ENCODE measurements around the gene REPS1.

REPS1 gene

DNA sequence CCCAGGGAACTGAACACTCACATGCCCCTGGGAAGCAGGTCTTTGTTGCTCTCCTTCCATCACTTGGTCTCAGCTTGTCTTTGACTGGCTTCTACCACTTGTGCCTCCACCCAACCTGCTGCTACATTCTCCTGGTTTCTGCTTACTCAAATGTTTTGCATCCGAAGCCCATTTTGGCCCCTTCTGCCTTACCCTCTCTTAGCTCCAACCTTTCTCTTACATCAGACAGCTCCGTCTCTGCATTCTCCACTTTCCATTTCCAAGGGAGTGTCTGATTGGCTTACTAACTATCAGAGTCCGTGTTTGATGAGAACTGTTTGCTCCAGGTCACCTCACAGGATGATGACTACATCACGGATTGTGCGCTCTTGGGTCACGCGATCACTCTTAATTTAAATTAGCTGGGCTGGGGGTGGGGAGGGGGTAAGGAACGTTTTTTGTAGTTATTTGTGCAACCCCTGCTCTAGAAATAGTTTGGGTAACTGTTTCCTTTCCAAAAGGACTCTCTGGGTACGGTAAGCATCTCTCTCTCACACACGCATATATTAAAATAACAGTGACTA lies 39.6 kb upstream of the REPS1 start (continued):
- TF ChIP-seq, protein P1, sequence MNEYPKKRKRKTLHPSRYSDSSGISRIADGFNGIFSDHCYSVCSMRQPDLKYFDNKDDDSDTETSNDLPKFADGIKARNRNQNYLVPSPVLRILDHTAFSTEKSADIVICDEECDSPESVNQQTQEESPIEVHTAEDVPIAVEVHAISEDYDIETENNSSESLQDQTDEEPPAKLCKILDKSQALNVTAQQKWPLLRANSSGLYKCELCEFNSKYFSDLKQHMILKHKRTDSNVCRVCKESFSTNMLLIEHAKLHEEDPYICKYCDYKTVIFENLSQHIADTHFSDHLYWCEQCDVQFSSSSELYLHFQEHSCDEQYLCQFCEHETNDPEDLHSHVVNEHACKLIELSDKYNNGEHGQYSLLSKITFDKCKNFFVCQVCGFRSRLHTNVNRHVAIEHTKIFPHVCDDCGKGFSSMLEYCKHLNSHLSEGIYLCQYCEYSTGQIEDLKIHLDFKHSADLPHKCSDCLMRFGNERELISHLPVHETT (tag by site-specific recombination; IDR thresholded peaks at IDR 0.05) = peak; percentile 51; the same call in 1 of the 2 replicates
- TF ChIP-seq SP2 (tag by site-specific recombination; IDR thresholded peaks at IDR 0.05) (peak; percentile 51), ZNF366 (tag by site-specific recombination; conservative IDR thresholded peaks at IDR 0.05) (peak; percentile 94), TRIM28 (IDR thresholded peaks at IDR 0.05; ENCODE audit: borderline replicate concordance, low read length) (peak; percentile 83; the same call in 1 of the 2 replicates), SP7 (tag by site-specific recombination; IDR thresholded peaks at IDR 0.05) (peak; percentile 72), ZEB2 (tag by site-specific recombination; IDR thresholded peaks at IDR 0.05) (peak; percentile 75), PRDM1 (tag by site-specific recombination; IDR thresholded peaks at IDR 0.05) (peak; percentile 97), ZBTB17 (tag by site-specific recombination; IDR thresholded peaks at IDR 0.05) (peak; percentile 100), ZNF302 (tag by site-specific recombination; IDR thresholded peaks at IDR 0.05; ENCODE audit: low read depth) (no peak), ZNF24 (tag by site-specific recombination; IDR thresholded peaks at IDR 0.05) (peak; percentile 83; the same call in 1 of the 2 replicates), ZNF664 (tag by site-specific recombination; IDR thresholded peaks at IDR 0.05) (peak; percentile 75), ZXDB (tag by site-specific recombination; IDR thresholded peaks at IDR 0.05) (no peak; the same call in none of the 2 replicates), ZFHX2 (tag by site-specific recombination; conservative IDR thresholded peaks at IDR 0.05) (0 out of 2 replicates have a peak, but pooled peaks have one; percentile 13), ZNF19 (tag by site-specific recombination; IDR thresholded peaks at IDR 0.05; ENCODE audit: low read depth) (no peak), ZNF558 (tag by site-specific recombination; IDR thresholded peaks at IDR 0.05) (peak; percentile 19; the same call in 1 of the 2 replicates), KLF10 (tag by site-specific recombination; IDR thresholded peaks at IDR 0.05) (peak; percentile 34; the same call in 1 of the 2 replicates)
- TF ChIP-seq, protein P2, sequence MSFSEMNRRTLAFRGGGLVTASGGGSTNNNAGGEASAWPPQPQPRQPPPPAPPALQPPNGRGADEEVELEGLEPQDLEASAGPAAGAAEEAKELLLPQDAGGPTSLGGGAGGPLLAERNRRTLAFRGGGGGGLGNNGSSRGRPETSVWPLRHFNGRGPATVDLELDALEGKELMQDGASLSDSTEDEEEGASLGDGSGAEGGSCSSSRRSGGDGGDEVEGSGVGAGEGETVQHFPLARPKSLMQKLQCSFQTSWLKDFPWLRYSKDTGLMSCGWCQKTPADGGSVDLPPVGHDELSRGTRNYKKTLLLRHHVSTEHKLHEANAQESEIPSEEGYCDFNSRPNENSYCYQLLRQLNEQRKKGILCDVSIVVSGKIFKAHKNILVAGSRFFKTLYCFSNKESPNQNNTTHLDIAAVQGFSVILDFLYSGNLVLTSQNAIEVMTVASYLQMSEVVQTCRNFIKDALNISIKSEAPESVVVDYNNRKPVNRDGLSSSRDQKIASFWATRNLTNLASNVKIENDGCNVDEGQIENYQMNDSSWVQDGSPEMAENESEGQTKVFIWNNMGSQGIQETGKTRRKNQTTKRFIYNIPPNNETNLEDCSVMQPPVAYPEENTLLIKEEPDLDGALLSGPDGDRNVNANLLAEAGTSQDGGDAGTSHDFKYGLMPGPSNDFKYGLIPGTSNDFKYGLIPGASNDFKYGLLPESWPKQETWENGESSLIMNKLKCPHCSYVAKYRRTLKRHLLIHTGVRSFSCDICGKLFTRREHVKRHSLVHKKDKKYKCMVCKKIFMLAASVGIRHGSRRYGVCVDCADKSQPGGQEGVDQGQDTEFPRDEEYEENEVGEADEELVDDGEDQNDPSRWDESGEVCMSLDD (tag by site-specific recombination; IDR thresholded peaks at IDR 0.05) = 0 out of 2 replicates have a peak, but pooled peaks have one; percentile 15
- TF ChIP-seq, protein P3, sequence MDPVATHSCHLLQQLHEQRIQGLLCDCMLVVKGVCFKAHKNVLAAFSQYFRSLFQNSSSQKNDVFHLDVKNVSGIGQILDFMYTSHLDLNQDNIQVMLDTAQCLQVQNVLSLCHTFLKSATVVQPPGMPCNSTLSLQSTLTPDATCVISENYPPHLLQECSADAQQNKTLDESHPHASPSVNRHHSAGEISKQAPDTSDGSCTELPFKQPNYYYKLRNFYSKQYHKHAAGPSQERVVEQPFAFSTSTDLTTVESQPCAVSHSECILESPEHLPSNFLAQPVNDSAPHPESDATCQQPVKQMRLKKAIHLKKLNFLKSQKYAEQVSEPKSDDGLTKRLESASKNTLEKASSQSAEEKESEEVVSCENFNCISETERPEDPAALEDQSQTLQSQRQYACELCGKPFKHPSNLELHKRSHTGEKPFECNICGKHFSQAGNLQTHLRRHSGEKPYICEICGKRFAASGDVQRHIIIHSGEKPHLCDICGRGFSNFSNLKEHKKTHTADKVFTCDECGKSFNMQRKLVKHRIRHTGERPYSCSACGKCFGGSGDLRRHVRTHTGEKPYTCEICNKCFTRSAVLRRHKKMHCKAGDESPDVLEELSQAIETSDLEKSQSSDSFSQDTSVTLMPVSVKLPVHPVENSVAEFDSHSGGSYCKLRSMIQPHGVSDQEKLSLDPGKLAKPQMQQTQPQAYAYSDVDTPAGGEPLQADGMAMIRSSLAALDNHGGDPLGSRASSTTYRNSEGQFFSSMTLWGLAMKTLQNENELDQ (tag by site-specific recombination; IDR thresholded peaks at IDR 0.05; ENCODE audit: low read depth) = no peak
- TF ChIP-seq, protein P4, sequence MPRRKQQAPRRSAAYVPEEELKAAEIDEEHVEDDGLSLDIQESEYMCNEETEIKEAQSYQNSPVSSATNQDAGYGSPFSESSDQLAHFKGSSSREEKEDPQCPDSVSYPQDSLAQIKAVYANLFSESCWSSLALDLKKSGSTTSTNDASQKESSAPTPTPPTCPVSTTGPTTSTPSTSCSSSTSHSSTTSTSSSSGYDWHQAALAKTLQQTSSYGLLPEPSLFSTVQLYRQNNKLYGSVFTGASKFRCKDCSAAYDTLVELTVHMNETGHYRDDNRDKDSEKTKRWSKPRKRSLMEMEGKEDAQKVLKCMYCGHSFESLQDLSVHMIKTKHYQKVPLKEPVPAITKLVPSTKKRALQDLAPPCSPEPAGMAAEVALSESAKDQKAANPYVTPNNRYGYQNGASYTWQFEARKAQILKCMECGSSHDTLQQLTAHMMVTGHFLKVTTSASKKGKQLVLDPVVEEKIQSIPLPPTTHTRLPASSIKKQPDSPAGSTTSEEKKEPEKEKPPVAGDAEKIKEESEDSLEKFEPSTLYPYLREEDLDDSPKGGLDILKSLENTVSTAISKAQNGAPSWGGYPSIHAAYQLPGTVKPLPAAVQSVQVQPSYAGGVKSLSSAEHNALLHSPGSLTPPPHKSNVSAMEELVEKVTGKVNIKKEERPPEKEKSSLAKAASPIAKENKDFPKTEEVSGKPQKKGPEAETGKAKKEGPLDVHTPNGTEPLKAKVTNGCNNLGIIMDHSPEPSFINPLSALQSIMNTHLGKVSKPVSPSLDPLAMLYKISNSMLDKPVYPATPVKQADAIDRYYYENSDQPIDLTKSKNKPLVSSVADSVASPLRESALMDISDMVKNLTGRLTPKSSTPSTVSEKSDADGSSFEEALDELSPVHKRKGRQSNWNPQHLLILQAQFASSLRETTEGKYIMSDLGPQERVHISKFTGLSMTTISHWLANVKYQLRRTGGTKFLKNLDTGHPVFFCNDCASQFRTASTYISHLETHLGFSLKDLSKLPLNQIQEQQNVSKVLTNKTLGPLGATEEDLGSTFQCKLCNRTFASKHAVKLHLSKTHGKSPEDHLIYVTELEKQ (tag by site-specific recombination; IDR thresholded peaks at IDR 0.05; ENCODE audit: borderline replicate concordance) = no peak
- TF ChIP-seq, protein P5, sequence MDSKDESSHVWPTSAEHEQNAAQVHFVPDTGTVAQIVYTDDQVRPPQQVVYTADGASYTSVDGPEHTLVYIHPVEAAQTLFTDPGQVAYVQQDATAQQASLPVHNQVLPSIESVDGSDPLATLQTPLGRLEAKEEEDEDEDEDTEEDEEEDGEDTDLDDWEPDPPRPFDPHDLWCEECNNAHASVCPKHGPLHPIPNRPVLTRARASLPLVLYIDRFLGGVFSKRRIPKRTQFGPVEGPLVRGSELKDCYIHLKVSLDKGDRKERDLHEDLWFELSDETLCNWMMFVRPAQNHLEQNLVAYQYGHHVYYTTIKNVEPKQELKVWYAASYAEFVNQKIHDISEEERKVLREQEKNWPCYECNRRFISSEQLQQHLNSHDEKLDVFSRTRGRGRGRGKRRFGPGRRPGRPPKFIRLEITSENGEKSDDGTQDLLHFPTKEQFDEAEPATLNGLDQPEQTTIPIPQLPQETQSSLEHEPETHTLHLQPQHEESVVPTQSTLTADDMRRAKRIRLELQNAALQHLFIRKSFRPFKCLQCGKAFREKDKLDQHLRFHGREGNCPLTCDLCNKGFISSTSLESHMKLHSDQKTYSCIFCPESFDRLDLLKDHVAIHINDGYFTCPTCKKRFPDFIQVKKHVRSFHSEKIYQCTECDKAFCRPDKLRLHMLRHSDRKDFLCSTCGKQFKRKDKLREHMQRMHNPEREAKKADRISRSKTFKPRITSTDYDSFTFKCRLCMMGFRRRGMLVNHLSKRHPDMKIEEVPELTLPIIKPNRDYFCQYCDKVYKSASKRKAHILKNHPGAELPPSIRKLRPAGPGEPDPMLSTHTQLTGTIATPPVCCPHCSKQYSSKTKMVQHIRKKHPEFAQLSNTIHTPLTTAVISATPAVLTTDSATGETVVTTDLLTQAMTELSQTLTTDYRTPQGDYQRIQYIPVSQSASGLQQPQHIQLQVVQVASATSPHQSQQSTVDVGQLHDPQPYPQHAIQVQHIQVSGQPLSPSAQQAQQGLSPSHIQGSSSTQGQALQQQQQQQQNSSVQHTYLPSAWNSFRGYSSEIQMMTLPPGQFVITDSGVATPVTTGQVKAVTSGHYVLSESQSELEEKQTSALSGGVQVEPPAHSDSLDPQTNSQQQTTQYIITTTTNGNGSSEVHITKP (tag by site-specific recombination; IDR thresholded peaks at IDR 0.05) = peak; percentile 99
- TF ChIP-seq, protein P6, sequence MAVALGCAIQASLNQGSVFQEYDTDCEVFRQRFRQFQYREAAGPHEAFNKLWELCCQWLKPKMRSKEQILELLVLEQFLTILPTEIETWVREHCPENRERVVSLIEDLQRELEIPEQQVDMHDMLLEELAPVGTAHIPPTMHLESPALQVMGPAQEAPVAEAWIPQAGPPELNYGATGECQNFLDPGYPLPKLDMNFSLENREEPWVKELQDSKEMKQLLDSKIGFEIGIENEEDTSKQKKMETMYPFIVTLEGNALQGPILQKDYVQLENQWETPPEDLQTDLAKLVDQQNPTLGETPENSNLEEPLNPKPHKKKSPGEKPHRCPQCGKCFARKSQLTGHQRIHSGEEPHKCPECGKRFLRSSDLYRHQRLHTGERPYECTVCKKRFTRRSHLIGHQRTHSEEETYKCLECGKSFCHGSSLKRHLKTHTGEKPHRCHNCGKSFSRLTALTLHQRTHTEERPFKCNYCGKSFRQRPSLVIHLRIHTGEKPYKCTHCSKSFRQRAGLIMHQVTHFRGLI (tag by site-specific recombination; IDR thresholded peaks at IDR 0.05) = no peak
- TF ChIP-seq, protein P7, sequence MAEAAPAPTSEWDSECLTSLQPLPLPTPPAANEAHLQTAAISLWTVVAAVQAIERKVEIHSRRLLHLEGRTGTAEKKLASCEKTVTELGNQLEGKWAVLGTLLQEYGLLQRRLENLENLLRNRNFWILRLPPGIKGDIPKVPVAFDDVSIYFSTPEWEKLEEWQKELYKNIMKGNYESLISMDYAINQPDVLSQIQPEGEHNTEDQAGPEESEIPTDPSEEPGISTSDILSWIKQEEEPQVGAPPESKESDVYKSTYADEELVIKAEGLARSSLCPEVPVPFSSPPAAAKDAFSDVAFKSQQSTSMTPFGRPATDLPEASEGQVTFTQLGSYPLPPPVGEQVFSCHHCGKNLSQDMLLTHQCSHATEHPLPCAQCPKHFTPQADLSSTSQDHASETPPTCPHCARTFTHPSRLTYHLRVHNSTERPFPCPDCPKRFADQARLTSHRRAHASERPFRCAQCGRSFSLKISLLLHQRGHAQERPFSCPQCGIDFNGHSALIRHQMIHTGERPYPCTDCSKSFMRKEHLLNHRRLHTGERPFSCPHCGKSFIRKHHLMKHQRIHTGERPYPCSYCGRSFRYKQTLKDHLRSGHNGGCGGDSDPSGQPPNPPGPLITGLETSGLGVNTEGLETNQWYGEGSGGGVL (tag by site-specific recombination; IDR thresholded peaks at IDR 0.05) = peak; percentile 71; the same call in 1 of the 2 replicates

All from HEK293 (cell line).